K562 (cell line): Measurements from ENCODE around the gene ITGA1. TPM values are rescaled to one million over a fixed set of nuclear protein-coding genes. Genes with fewer than 3 reads are reported as not detected.

ENCODE experiments used
- ARID2 ChIP-seq: fragments of 450-650 bp; IDR thresholded peaks from 2 replicates; pipeline ENCODE4 v1.6.1; 2017; ENCODE audit warnings: antibody characterized with exemption, mild to moderate bottlenecking
- BRD4 ChIP-seq: fragments of 200-600 bp; sonication (generic); IDR thresholded peaks from 2 replicates; pipeline ENCODE4 v1.6.1; 2017; ENCODE audit warnings: inconsistent platforms
- GATA2 ChIP-seq: sonication (generic); formaldehyde crosslinking; IDR thresholded peaks from 2 replicates; pipeline ENCODE4 v1.4.0; 2020; ENCODE audit warnings: mild to moderate bottlenecking, missing genetic modification reagents
- STAT5B ChIP-seq: fragments of 250-450 bp; sonication (Bioruptor Pico); IDR thresholded peaks from 2 replicates; pipeline ENCODE4 v1.8.0; 2021; ENCODE audit warnings: mild to moderate bottlenecking, inconsistent platforms
- THAP12 ChIP-seq: fragments of 250-450 bp; sonication (Bioruptor Pico); IDR thresholded peaks from 2 replicates; pipeline ENCODE4 v1.9.0; 2021; ENCODE audit warnings: mild to moderate bottlenecking, inconsistent platforms
- ZNF121 ChIP-seq: sonication (generic); formaldehyde crosslinking; conservative IDR thresholded peaks from 2 replicates; pipeline ENCODE4 v1.8.0; 2022; ENCODE audit warnings: missing genetic modification reagents
- ZNF551 ChIP-seq: fragments of 250-450 bp; sonication (Bioruptor Pico); IDR thresholded peaks from 2 replicates; pipeline ENCODE4 v1.5.0; 2021; ENCODE audit warnings: mild to moderate bottlenecking, moderate library complexity
- ZNF589 ChIP-seq: fragments of 200-800 bp; sonication (Bioruptor generic); IDR thresholded peaks from 2 replicates; pipeline ENCODE4 v1.6.1; 2016; ENCODE audit warnings: low read depth, missing genetic modification characterization, missing compliant biosample characterization
- ZNF830 ChIP-seq: fragments of 250-450 bp; sonication (Bioruptor Pico); IDR thresholded peaks from 2 replicates; pipeline ENCODE4 v1.5.0; 2021; ENCODE audit warnings: mild to moderate bottlenecking
- polyA plus RNA-seq, 8 experiments: library from polyadenylated mRNA; depleted of rRNA in 4 of 8; stranded (reverse) in 5 of 8; unstranded in 3 of 8; fragments of >200 nt; fragmentation: Nextera tagmentation in 2 of 8; fragmentation: Illumina TruSeq in 1 of 8; extraction: Ambion mirVana in 2 of 8; extraction: Trizol in 1 of 8; gene quantifications; 2 replicates each; pipeline versions ENCODE4 v1.2.1 to v1.2.3, GENCODE V29; 2011 to 2014; ENCODE audit warnings: inconsistent platforms in 1 of 8, missing spikeins in 1 of 8
- total RNA-seq, 7 experiments: library from RNA; depleted of rRNA in 6 of 7; stranded (reverse); fragments of >200 nt in 6 of 7; fragmentation: Illumina TruSeq in 2 of 7; extraction: Trizol in 2 of 7; gene quantifications; 2 replicates each; pipeline versions ENCODE4 v1.2.1 to v1.2.3, GENCODE V29; 2011 to 2021; ENCODE audit warnings: low replicate concordance in 1 of 7
- TF ChIP-seq, protein P1 (sequence below): sonication (generic); formaldehyde crosslinking; IDR thresholded peaks from 2 replicates; pipeline ENCODE4 v1.8.0; 2023; ENCODE audit warnings: mild to moderate bottlenecking, missing genetic modification reagents

The ITGA1 gene
- total and polyA plus RNA-seq, 9 of the 15 experiments (the other 6 are each of a cell fraction or from before 2014, with no cell fraction given): 0.04 to 0.22 TPM; not detected in 7

GRCh38 chr5:52748590-52748989, 39.1 kb upstream of the ITGA1 start (continued):
- TF ChIP-seq, protein P1, sequence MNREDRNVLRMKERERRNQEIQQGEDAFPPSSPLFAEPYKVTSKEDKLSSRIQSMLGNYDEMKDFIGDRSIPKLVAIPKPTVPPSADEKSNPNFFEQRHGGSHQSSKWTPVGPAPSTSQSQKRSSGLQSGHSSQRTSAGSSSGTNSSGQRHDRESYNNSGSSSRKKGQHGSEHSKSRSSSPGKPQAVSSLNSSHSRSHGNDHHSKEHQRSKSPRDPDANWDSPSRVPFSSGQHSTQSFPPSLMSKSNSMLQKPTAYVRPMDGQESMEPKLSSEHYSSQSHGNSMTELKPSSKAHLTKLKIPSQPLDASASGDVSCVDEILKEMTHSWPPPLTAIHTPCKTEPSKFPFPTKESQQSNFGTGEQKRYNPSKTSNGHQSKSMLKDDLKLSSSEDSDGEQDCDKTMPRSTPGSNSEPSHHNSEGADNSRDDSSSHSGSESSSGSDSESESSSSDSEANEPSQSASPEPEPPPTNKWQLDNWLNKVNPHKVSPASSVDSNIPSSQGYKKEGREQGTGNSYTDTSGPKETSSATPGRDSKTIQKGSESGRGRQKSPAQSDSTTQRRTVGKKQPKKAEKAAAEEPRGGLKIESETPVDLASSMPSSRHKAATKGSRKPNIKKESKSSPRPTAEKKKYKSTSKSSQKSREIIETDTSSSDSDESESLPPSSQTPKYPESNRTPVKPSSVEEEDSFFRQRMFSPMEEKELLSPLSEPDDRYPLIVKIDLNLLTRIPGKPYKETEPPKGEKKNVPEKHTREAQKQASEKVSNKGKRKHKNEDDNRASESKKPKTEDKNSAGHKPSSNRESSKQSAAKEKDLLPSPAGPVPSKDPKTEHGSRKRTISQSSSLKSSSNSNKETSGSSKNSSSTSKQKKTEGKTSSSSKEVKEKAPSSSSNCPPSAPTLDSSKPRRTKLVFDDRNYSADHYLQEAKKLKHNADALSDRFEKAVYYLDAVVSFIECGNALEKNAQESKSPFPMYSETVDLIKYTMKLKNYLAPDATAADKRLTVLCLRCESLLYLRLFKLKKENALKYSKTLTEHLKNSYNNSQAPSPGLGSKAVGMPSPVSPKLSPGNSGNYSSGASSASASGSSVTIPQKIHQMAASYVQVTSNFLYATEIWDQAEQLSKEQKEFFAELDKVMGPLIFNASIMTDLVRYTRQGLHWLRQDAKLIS (CRISPR knock-in tag): no peak
- TF ChIP-seq ZNF121 (no peak), BRD4 (no peak), ZNF830 (CRISPR knock-in tag) (no peak), STAT5B (no peak), ZNF589 (CRISPR knock-in tag) (no peak), GATA2 (CRISPR knock-in tag) (no peak), ZNF551 (no peak), THAP12 (CRISPR knock-in tag) (no peak), ARID2 (no peak)
